Neutrophil (primary cell): ENCODE data around the gene EXOSC10.
A peak's percentile ranks its signal among the peaks of the same experiment; 100 is the strongest.
"Not testable (repeated sequence)": the region's sequence is repeated elsewhere in the genome, so short reads cannot be mapped to it uniquely, and the experiment has no call there.

Experiments
- H3K27ac ChIP-seq: fragments of 200-600 bp; sonication (generic); 2 replicates; pipeline ENCODE4 v1.5.1; 2016; ENCODE audit warnings: mild to moderate bottlenecking, moderate library complexity
- H3K27me3 ChIP-seq: fragments of 200-600 bp; sonication (generic); 2 replicates; pipeline ENCODE4 v1.6.0; 2016; ENCODE audit warnings: mild to moderate bottlenecking
- H3K36me3 ChIP-seq: fragments of 200-600 bp; sonication (generic); 2 replicates; pipeline ENCODE4 v1.5.1; 2017
- H3K4me1 ChIP-seq, 2 experiments: fragments of 200-600 bp in 1 of 2; sonication (generic) in 1 of 2; 1 replicate in 1 of 2; 2 replicates in 1 of 2; pipeline versions ENCODE4 v1.5.1 to v1.6.1; 2013 to 2016; ENCODE audit warnings: low read depth in 1 of 2, low read length in 1 of 2, mild to moderate bottlenecking in 1 of 2, moderate library complexity in 1 of 2; ENCODE audit not compliant: control insufficient read depth in 1 of 2, insufficient read depth in 1 of 2
- H3K4me3 ChIP-seq, 2 experiments: fragments of 200-600 bp in 1 of 2; sonication (generic) in 1 of 2; 1 replicate in 1 of 2; 2 replicates in 1 of 2; pipeline ENCODE4 v1.5.1; 2013 to 2016; ENCODE audit warnings: low read depth in 1 of 2, low read length in 1 of 2, mild to moderate bottlenecking in 1 of 2, moderate library complexity in 1 of 2
- H3K9me3 ChIP-seq: fragments of 200-600 bp; sonication (generic); 2 replicates; pipeline ENCODE4 v1.5.1; 2016
- CTCF ChIP-seq: fragments of 200-600 bp; sonication (generic); IDR thresholded peaks from 2 replicates; pipeline ENCODE4 v1.5.1; 2016; ENCODE audit warnings: antibody characterized with exemption

The EXOSC10 gene

GRCh38 chr1:11039351-11040104, 60.1 kb downstream of the EXOSC10 start:
- H3K27ac ChIP-seq: no peak overlapping the region
- H3K4me1 ChIP-seq: no peaks in the 10 kb centered on the region
- H3K9me3 ChIP-seq: no peaks in the 10 kb centered on the region
- H3K4me3 ChIP-seq: no peak overlapping the region
- H3K27me3 ChIP-seq: no peaks in the 10 kb centered on the region
- no peaks in the 10 kb centered on the region for H3K36me3 ChIP-seq
- no peak for TF ChIP-seq CTCF

GRCh38 chr1:11037740-11038182, 61.9 kb downstream of the EXOSC10 start:
- peak; percentile 91 for TF ChIP-seq CTCF
- H3K27me3 ChIP-seq: no peaks in the 10 kb centered on the region
- H3K27ac ChIP-seq: no peak overlapping the region
- no peak overlapping the region for H3K4me3 ChIP-seq
- no peaks in the 10 kb centered on the region for H3K9me3 ChIP-seq
- no peaks in the 10 kb centered on the region for H3K4me1 ChIP-seq
- H3K36me3 ChIP-seq: no peaks in the 10 kb centered on the region

- H3K9me3 ChIP-seq, H3K27me3 ChIP-seq, H3K4me3 ChIP-seq, H3K27ac ChIP-seq, H3K36me3 ChIP-seq, H3K4me1 ChIP-seq: not testable (repeated sequence)
Measured at GRCh38 chr1:11037019-11037739, 62.5 kb downstream of the EXOSC10 start.

GRCh38 chr1:11031624-11032262, 67.9 kb downstream of the EXOSC10 start:
- no peak for TF ChIP-seq CTCF
- Histone ChIP-seq H3K4me1 (no peaks in the 10 kb centered on the region), H3K27me3 (no peaks in the 10 kb centered on the region), H3K4me3 (no peak overlapping the region), H3K9me3 (no peaks in the 10 kb centered on the region), H3K27ac (no peak overlapping the region), H3K36me3 (peaks cover 29% of the 10 kb centered on the region)

GRCh38 chr1:11030865-11031264, 68.8 kb downstream of the EXOSC10 start:
- TF ChIP-seq CTCF: no peak
- Histone ChIP-seq H3K9me3 (no peaks in the 10 kb centered on the region), H3K27ac (no peak overlapping the region), H3K36me3 (peaks cover 38% of the 10 kb centered on the region), H3K4me1 (no peaks in the 10 kb centered on the region), H3K27me3 (no peaks in the 10 kb centered on the region), H3K4me3 (no peak overlapping the region)

GRCh38 chr1:11028018-11028417, 71.7 kb downstream of the EXOSC10 start:
- Histone ChIP-seq H3K4me1 (no peaks in the 10 kb centered on the region), H3K27me3 (no peaks in the 10 kb centered on the region), H3K4me3 (no peak overlapping the region), H3K27ac (no peak overlapping the region), H3K9me3 (no peaks in the 10 kb centered on the region), H3K36me3 (peaks cover 66% of the 10 kb centered on the region)
- TF ChIP-seq CTCF: no peak
